ENCODE data around the gene HEMGN. TPM values are rescaled to one million over a fixed set of nuclear protein-coding genes. Genes with fewer than 3 reads are reported as not detected.

Gene HEMGN
- total and polyA plus RNA-seq, 2 of the 13 experiments (the other 11 are each of a cell fraction or from before 2014, with no cell fraction given), result not detected

- no peak for TF ChIP-seq GLMP (CRISPR knock-in tag; IDR thresholded peaks at IDR 0.05; ENCODE audit: borderline replicate concordance)
- TF ChIP-seq DZIP1 (CRISPR knock-in tag; IDR thresholded peaks at IDR 0.05), result no peak
- peak; percentile 82; the same call in 1 of the 2 replicates for TF ChIP-seq CEBPB (IDR thresholded peaks at IDR 0.05; ENCODE audit: borderline replicate concordance, low read depth, low read length)
- TF ChIP-seq SATB2 (CRISPR knock-in tag; IDR thresholded peaks at IDR 0.05), result no peak
- no peak for TF ChIP-seq SNAPC2 (CRISPR knock-in tag; IDR thresholded peaks at IDR 0.05)
- no peak for TF ChIP-seq SP2 (CRISPR knock-in tag; IDR thresholded peaks at IDR 0.05)
- TF ChIP-seq ZNF879 (CRISPR knock-in tag; IDR thresholded peaks at IDR 0.05), result no peak
- 0 out of 2 replicates have a peak, but pooled peaks have one; percentile 8 for TF ChIP-seq GABPB1 (CRISPR knock-in tag; IDR thresholded peaks at IDR 0.05)
- peak; percentile 64; the same call in 1 of the 2 replicates for TF ChIP-seq TEF (CRISPR knock-in tag; IDR thresholded peaks at IDR 0.05)
- TF ChIP-seq KLF15 (CRISPR knock-in tag; IDR thresholded peaks at IDR 0.05; ENCODE audit: borderline replicate concordance), result 0 out of 2 replicates have a peak, but pooled peaks have one; percentile 23
- peak; percentile 73; the same call in 1 of the 2 replicates for TF ChIP-seq IRX3 (CRISPR knock-in tag; IDR thresholded peaks at IDR 0.05; ENCODE audit: borderline replicate concordance, low read depth)
- peak; percentile 84; the same call in 1 of the 2 replicates for TF ChIP-seq ETS1 (CRISPR knock-in tag; IDR thresholded peaks at IDR 0.05)
- no peak for TF ChIP-seq NCOA2 (CRISPR knock-in tag; IDR thresholded peaks at IDR 0.05)
- TF ChIP-seq ZNF350 (CRISPR knock-in tag; IDR thresholded peaks at IDR 0.05; ENCODE audit: borderline replicate concordance, low read depth), result no peak
- TF ChIP-seq ZNF558 (CRISPR knock-in tag; IDR thresholded peaks at IDR 0.05; ENCODE audit: borderline replicate concordance), result peak; percentile 51; the same call in 1 of the 2 replicates
- TF ChIP-seq ZBTB2 (CRISPR knock-in tag; IDR thresholded peaks at IDR 0.05; ENCODE audit: low read depth), result peak; percentile 65; the same call in 1 of the 2 replicates
- peak; percentile 54; the same call in 1 of the 2 replicates for TF ChIP-seq PHF8 (CRISPR knock-in tag; IDR thresholded peaks at IDR 0.05)
- peak; percentile 70; the same call in 1 of the 2 replicates for TF ChIP-seq TMF1 (CRISPR knock-in tag; IDR thresholded peaks at IDR 0.05; ENCODE audit: low read depth)
- TF ChIP-seq NFATC3 (CRISPR knock-in tag; IDR thresholded peaks at IDR 0.05), result no peak
Measured at GRCh38 chr9:97984188-97985057, 46.5 kb upstream of the HEMGN start (continued).
